RPMI7951 (cell line): ENCODE data around the gene PCDHGC4. TPM values are rescaled to one million over a fixed set of nuclear protein-coding genes. Genes with fewer than 3 reads are reported as not detected.
A peak's percentile ranks its signal among the peaks of the same experiment; 100 is the strongest.

Source experiments
- DNase-seq: peaks from one replicate; pipeline ENCODE4 v3.0.0-alpha.2; 2012; ENCODE audit warnings: low read depth
- total RNA-seq: library from RNA; depleted of rRNA; stranded (reverse); fragments of >200 nt; shearing (Covaris generic); gene quantifications from 2 replicates; pipeline ENCODE4 v1.2.3, GENCODE V29; 2014; rRNA removed

Gene PCDHGC4
- total RNA-seq, result 0.78 and 1.1 TPM in 2 replicates

DNA sequence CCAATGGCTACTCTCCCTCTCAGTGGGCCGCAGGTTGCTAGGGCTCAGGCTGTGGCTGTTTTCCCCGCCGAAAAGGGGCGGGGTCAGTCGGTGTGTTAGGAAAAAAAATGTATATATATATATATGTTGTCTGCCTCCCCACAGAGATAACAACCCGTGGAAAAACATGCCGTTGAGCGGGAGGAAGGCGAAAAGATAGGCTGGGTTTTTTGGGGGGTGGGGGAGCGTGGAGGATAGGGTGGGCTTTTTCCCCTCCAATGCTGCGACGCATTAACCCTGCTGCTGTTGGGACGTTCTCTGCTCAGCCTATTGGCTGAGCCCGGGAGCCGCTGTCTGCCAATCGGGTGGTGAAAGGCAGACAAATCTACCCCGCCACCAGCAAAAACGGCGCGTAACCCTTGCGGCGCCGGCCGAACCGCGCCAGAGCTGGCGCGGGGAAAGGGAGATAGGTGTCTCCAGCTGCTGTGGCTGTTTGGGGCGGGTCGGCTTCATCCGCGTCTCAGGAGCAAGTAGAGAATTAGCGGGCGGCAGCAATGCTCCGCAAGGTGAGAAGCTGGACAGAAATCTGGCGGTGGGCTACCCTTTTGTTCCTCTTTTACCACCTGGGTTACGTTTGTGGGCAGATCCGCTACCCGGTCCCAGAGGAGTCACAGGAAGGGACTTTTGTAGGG is at the start of gene PCDHGC4:
PCDHGC4 (plus strand) TSS at position 390 of the 671 bp plus-strand sequence; CDS start at position 534, 144 bp downstream.
- no peak for DNase-seq

DNA sequence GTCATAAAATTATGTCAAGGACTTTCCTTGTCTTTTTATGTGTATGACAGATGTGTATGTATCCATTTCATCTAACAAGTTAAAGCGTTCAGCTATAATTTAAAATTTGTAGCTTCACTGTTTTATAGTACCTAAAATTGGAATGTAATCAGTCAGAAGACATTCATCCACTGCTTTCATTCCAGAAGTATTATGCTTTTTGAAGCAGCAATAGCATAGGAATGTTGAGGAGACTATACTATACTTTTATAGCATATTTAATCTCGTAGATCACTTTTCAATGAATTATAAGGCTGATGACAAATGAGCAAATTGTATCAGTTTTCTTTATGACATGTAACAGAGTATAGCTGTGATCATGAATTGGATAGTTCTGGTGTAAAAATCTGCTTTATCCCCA is 47.6 kb upstream of the PCDHGC4 start:
- no peak for DNase-seq

DNA sequence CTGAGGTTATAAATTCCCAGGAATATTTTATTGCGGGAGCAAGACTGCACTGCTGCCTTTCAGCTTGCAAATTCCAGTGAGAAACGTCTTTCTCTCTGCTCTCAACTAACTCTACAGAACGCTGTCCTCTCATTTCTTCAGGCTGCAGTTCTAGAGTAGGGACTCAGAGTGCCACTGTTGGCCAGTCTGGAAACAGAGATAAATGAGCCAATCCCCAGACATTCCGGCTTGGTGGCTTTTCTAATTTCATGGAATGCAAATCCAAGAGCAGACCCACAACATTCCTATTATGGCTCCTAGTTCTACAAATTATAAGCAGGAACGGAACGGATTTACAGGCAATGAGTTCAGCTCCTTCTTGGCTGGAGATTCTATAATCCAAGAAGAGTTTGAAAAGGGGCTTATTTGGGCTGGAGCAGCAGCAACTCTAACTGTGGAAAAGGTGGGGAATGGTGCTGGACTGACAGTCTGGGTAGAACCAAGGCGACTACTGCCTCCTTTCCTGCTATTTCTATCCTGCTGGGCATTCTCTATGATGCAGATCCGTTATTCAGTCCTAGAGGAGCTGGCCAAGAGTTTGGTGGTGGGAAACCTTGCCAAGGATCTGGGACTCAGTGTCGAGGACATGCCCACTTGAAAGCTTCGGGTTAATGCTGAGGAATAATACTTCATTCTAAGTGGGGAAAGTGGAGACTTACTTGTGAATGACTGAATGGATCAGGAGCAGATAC is 45.3 kb upstream of the PCDHGC4 start:
- peak; percentile 32 for DNase-seq

DNA sequence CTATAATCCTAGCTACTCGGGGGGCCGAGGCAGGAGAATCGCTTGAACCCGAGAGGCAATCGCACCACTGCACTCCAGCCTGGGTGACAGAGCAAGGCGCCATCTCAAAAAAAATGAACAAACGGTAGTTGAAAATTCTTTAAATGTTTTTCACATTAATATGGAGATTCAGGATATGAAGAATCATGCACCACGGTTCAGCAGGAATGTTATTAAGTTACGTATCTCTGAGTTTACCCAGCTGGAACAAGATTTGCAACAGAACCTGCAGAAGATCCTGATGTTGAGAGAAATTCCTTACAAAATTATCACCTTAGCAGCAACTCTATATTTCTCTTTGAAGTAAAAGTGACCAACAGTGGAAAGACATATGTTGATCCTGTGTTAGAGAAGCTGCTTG is 44.5 kb upstream of the PCDHGC4 start:
- DNase-seq, result no peak

DNA sequence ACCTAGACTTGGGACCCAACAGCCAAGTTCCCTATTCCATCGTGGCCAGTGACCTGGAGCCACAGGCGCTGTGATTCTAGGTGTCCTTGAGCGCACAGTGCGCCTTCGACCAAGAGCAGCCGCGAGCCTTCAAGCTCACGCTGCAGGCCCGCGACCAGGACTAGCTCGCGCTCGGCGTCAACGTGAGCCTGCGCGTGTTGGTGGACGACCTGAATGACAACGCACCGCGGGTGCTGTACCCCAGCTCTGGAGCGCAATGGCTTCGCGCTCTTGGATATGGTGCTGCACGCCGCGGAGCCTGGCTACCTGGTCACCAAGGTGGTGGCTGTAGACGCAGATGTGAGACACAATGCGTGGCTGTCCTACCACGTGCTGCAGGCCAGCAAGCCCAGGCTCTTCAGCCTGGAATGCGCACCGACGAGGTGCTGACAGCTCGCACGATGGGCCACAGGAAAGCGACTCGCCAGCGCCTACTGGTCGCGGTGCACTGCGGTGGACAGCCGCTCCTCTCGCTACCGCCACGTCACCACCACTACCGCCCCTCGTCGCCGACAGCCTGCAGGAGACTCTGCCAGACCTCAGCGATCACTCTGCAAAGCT is 43.2 kb upstream of the PCDHGC4 start:
- DNase-seq, result no peak

DNA sequence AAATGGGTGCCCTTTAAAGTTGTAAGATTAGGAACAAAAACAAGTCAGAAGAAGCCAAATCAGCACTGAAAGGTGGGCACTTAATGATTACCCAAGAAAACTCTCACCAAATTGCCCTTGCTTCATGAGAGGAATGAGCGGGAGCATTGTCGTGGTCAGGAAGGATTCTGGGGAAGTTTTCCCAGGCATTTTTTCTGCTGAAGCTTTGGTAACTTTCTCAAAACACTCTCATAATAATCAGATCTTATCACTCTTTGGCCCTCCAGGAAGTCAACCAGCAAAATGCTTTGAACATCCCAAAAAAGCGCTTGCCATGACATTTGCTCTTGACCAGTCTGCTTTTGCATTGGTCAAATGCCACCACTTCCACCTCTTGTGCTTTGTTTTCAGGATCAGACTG is 19.5 kb upstream of the PCDHGC4 start:
- peak; percentile 43 for DNase-seq

DNA sequence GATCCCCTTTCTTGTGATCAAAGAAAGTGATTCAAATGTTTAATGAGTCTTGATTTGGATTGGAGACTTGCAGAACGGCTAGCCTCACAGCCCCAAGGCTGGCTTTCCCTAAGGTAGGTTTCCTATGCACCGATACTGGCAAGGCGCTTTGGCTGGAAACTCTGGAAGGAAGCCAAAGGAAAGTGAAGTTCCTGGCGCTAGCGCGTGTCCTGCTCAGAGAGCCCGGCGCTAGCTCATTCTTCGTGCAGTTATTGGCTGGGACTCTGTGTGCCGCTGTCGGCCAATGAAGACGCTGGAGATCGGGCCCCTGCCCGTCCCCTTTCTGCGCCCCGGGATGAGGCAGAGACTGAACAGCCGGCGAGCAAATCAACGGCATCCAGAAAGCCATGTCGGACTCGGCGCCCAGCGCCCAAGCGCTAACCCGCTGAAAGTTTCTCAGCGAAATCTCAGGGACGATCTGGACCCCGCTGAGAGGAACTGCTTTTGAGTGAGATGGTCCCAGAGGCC is 9.2 kb upstream of the PCDHGC4 start, which contains the start of gene PCDHGC3:
PCDHGC3 (plus strand) TSS at position 342 of the 507 bp plus-strand sequence; CDS start at position 493, 151 bp downstream.
- peak; percentile 96 for DNase-seq

DNA sequence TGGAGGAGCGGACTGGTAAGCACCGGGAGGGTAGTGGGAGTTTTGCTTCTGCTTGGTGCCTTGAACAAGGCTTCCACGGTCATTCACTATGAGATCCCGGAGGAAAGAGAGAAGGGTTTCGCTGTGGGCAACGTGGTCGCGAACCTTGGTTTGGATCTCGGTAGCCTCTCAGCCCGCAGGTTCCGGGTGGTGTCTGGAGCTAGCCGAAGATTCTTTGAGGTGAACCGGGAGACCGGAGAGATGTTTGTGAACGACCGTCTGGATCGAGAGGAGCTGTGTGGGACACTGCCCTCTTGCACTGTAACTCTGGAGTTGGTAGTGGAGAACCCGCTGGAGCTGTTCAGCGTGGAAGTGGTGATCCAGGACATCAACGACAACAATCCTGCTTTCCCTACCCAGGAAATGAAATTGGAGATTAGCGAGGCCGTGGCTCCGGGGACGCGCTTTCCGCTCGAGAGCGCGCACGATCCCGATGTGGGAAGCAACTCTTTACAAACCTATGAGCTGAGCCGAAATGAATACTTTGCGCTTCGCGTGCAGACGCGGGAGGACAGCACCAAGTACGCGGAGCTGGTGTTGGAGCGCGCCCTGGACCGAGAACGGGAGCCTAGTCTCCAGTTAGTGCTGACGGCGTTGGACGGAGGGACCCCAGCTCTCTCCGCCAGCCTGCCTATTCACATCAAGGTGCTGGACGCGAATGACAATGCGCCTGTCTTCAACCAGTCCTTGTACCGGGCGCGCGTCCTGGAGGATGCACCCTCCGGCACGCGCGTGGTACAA is 8.5 kb upstream of the PCDHGC4 start:
- peak; percentile 79 for DNase-seq

DNA sequence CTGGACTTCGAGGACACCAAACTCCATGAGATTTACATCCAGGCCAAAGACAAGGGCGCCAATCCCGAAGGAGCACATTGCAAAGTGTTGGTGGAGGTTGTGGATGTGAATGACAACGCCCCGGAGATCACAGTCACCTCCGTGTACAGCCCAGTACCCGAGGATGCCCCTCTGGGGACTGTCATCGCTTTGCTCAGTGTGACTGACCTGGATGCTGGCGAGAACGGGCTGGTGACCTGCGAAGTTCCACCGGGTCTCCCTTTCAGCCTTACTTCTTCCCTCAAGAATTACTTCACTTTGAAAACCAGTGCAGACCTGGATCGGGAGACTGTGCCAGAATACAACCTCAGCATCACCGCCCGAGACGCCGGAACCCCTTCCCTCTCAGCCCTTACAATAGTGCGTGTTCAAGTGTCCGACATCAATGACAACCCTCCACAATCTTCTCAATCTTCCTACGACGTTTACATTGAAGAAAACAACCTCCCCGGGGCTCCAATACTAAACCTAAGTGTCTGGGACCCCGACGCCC is 7.7 kb upstream of the PCDHGC4 start:
- DNase-seq, result no peak

DNA sequence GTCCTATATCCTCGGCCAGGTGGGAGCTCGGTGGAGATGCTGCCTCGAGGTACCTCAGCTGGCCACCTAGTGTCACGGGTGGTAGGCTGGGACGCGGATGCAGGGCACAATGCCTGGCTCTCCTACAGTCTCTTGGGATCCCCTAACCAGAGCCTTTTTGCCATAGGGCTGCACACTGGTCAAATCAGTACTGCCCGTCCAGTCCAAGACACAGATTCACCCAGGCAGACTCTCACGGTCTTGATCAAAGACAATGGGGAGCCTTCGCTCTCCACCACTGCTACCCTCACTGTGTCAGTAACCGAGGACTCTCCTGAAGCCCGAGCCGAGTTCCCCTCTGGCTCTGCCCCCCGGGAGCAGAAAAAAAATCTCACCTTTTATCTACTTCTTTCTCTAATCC is 7.0 kb upstream of the PCDHGC4 start:
- DNase-seq, result peak; percentile 28

DNA sequence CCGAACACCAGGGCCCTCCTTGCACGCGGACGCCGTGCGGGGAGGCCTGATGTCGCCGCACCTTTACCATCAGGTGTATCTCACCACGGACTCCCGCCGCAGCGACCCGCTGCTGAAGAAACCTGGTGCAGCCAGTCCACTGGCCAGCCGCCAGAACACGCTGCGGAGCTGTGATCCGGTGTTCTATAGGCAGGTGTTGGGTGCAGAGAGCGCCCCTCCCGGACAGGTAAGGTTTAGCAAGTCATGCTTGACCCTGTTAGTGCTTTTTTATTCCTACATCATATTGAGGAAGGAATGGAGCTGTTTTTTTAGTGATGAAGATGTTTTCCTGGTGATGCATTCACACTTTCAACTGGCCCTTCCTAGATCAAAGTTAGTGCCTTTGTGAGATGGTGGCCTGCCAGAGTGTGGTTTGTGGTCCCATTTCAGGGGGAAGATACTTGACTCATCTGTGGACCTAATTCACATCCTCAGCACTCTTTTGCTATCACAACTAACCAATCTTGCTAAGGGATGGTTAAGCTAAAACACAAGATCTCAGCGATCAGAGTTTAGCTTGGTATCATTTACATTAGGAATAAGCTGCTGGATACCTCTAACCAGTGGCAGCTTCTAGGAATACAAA is 6.4 kb upstream of the PCDHGC4 start:
- peak; percentile 82 for DNase-seq

DNA sequence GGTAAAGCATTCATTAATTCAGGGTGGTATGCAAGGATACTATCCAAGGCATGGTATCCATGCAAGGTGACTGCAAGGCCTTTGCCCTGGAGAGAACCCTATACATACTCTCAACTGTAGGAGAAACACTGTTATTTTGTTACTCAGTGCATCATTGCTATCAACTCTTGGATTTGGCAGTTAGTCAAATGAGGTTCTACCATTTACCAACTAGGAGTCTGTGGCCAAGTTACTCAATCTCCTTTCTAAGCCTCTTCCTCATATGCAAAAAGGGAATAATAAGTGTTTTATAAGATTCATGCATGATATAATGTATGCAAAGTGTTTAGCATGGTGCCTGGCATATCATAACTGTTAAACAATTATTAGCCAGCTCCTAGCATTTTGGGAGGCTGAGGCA is 5.1 kb upstream of the PCDHGC4 start:
- DNase-seq, result no peak

DNA sequence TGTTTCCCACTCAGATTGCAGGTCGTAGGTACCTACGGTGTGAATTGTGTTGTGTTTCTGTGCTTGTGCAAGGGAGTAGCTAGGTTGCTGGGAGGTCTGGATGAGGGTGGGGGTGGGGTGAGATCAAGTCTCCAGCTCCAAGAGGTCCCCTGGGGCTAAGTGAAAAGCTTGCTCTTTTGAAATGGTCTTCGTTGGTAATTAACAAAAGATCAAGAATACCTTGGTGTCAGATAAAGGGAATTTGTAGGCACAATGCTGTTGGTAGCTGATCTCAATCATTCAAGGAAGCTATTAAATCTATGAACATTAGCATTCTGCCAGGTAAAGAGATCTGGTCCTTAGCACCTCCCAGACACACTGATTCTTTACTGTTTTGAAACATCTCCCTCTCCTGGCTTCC is 928 bp upstream of the PCDHGC4 start:
- DNase-seq, result no peak

DNA sequence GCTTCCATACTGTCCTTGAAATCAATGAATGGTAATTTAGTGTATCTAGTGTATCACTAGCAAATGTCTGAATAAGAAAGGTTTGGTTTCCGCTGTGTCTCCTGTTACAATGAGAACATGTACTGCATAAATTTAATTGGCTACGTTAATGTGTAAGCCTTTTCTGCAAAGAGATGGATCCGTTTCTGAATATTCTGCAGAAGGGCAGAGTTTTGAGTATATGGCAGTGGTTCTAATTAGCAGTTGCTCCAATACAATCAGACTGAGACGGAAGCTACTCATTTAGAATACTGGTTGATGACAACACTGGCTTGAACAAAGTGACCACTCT is 555 bp upstream of the PCDHGC4 start:
- DNase-seq, result no peak

DNA sequence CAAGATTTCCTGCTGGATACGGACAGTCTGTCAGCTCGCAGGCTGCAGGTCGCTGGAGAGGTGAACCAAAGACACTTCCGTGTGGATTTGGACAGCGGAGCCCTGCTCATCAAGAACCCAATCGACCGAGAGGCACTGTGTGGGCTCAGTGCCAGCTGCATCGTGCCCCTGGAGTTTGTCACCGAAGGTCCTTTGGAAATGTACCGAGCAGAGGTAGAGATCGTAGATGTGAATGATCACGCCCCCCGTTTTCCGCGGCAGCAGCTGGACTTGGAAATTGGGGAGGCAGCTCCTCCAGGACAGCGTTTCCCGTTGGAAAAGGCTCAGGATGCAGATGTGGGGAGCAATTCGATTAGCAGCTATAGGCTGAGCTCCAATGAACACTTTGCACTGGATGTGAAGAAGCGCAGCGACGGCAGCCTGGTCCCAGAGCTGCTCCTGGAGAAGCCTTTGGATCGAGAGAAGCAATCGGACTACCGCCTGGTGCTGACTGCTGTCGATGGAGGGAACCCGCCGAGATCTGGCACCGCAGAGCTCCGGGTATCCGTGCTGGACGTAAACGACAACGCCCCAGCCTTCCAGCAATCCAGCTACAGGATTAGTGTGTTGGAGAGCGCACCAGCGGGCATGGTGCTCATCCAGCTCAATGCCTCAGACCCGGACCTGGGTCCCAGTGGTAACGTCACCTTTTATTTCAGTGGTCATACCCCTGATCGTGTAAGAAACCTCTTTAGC is 658 bp downstream of the PCDHGC4 start:
- DNase-seq, result no peak

DNA sequence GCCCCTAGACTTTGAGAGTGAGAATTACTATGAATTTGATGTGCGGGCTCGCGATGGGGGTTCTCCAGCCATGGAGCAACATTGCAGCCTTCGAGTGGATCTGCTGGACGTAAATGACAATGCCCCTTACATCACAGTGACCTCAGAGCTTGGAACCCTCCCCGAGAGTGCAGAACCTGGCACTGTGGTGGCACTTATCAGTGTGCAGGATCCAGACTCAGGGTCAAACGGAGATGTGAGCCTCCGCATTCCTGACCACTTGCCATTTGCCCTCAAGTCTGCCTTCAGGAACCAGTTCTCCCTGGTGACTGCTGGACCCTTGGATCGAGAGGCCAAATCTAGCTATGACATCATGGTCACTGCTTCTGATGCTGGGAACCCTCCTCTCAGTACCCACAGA is 1.3 kb downstream of the PCDHGC4 start:
- DNase-seq, result no peak

DNA sequence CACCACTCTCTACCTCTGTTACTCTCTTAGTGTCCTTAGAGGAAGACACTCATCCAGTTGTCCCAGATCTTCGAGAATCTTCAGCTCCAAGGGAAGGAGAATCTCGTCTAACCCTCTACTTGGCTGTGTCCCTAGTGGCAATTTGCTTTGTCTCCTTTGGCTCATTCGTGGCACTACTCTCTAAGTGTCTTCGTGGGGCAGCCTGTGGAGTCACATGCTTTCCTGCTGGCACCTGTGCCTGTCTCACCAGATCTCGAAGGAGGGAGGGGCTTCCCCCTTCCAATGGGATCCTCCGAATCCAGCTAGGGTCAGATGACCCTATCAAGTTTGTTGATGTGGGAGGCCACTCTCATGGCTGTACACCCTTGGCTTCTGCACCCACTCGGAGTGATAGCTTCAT is 2.3 kb downstream of the PCDHGC4 start:
- DNase-seq, result no peak

DNA sequence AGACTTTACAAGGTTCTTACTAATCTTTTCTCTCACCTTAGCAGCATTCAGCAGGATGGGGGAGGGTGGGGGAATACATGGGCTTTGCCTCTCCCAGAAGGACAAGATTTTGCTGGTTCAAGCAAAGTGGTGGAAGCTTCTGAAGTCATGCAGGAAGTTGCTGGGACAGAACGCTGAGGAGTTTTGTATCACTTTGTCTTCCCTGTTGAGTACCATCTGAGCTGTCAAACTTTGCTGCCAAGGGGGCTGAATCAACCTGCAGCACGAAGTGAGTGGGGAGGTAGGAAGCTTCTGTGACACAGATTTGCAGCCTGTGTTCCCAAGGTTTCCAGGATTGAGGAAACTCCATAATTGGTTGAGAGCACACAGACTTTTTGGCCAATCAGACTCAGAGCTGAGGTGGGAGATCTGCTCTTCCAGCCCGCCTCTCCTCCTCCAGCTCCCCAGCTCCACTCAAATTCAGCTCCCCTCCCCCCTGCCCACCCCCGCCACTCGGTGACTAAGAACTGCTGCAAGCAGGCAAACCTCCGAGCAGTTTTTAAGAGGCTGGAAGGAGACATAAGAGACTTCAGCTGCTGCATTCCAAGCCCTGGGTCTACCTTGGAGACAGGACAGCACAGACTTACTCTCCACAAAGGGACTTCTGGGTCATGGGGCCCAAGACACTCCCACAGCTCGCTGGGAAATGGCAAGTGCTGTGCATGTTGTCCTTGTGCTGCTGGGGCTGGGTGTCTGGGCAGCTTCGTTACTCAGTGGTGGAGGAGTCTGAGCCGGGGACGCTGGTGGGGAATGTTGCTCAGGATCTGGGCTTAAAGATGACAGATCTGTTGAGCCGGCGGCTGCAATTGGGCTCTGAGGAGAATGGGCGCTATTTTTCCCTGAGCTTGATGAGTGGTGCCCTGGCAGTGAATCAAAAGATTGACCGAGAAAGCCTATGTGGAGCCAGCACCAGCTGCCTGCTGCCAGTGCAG is 4.0 kb downstream of the PCDHGC4 start, which contains the start of gene PCDHGC5:
PCDHGC5 (plus strand) TSS at position 491 of the 971 bp plus-strand sequence; CDS start at position 651, 160 bp downstream.
- DNase-seq, result peak; percentile 61

DNA sequence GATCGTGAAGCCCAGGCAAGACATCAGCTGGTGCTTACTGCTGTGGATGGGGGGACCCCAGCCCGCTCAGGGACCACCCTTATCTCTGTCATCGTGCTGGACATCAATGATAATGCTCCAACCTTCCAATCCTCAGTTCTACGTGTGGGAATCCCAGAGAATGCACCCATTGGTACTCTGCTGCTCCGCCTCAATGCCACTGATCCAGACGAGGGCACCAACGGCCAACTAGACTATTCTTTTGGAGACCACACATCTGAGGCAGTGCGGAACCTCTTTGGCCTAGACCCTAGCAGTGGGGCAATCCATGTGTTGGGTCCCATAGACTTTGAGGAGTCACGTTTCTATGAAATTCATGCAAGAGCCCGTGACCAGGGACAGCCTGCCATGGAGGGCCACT is 5.0 kb downstream of the PCDHGC4 start:
- DNase-seq, result no peak
